ENCODE results near the gene LGALS12.

The LGALS12 gene

GRCh38 chr11:63560506-63561180 is 54.8 kb downstream of the LGALS12 start:
- DNase-seq (ENCODE audit: low spot score), result no peak

- DNase-seq (ENCODE audit: low spot score), result no peak
Observed at GRCh38 chr11:63563201-63564055, 57.5 kb downstream of the LGALS12 start, which contains the start of gene PLAAT2. Gene PLAAT2 (minus strand): TSS chr11:63563379. CDS start chr11:63563324, 55 bp downstream.

GRCh38 chr11:63564056-63564774 is 58.3 kb downstream of the LGALS12 start:
- DNase-seq (ENCODE audit: low spot score), result peak; percentile 80

- no peak for DNase-seq (ENCODE audit: low spot score)
Observed at GRCh38 chr11:63564784-63565350, 59.0 kb downstream of the LGALS12 start.

All from activated CD4-positive, alpha-beta T cell treated with anti-CD3 and anti-CD28 coated beads, Interleukin-2, Interleukin-4, amounts not matched to agents 100 ng/mL and 50 ng/mL, durations not matched to agents 16 hours and 8 hours (primary cell).